ENCODE results near the gene MTNR1A. TPM values are rescaled to one million over a fixed set of nuclear protein-coding genes. Genes with fewer than 3 reads are reported as not detected.
A peak's percentile ranks its signal among the peaks of the same experiment; 100 is the strongest.

MTNR1A gene
- total and polyA plus RNA-seq, 9 of the 15 experiments (the other 6 are each of a cell fraction or from before 2014, with no cell fraction given), result 0.09 to 0.12 (median 0.10) TPM; not detected in 5

DNA sequence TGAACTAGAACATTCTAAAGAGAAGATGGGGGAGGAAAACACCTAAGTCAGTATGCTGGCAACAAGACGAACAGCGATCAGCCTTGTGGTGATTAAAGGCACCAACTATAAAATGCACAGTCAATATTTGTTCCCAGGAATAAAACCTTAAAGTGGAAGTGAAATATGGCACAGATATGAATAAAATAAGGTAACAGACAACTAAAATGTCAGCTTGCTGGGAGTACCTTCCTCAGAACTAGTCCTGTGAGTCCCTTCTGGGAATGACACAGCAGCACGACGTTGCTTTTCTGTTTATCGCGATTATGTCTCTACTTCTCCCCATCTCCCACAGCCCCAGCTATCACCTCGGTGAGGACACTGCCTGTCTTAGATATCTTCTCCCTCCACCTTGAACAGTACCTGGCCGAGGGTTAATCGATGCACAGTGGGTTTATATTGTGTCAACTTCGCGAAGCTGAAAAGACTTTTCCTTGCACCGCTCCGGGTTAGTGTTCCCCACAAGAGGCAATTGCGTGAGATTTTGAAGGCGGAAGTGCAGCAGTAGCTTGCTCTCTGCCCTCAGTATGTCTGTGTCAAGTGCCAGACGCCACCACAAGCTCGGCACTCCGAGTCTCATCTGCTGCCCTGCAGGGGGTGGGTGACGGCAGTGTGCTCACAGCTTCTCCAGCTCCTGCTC, 17.4 kb downstream of the MTNR1A start (continued):
- TF ChIP-seq, protein P1, sequence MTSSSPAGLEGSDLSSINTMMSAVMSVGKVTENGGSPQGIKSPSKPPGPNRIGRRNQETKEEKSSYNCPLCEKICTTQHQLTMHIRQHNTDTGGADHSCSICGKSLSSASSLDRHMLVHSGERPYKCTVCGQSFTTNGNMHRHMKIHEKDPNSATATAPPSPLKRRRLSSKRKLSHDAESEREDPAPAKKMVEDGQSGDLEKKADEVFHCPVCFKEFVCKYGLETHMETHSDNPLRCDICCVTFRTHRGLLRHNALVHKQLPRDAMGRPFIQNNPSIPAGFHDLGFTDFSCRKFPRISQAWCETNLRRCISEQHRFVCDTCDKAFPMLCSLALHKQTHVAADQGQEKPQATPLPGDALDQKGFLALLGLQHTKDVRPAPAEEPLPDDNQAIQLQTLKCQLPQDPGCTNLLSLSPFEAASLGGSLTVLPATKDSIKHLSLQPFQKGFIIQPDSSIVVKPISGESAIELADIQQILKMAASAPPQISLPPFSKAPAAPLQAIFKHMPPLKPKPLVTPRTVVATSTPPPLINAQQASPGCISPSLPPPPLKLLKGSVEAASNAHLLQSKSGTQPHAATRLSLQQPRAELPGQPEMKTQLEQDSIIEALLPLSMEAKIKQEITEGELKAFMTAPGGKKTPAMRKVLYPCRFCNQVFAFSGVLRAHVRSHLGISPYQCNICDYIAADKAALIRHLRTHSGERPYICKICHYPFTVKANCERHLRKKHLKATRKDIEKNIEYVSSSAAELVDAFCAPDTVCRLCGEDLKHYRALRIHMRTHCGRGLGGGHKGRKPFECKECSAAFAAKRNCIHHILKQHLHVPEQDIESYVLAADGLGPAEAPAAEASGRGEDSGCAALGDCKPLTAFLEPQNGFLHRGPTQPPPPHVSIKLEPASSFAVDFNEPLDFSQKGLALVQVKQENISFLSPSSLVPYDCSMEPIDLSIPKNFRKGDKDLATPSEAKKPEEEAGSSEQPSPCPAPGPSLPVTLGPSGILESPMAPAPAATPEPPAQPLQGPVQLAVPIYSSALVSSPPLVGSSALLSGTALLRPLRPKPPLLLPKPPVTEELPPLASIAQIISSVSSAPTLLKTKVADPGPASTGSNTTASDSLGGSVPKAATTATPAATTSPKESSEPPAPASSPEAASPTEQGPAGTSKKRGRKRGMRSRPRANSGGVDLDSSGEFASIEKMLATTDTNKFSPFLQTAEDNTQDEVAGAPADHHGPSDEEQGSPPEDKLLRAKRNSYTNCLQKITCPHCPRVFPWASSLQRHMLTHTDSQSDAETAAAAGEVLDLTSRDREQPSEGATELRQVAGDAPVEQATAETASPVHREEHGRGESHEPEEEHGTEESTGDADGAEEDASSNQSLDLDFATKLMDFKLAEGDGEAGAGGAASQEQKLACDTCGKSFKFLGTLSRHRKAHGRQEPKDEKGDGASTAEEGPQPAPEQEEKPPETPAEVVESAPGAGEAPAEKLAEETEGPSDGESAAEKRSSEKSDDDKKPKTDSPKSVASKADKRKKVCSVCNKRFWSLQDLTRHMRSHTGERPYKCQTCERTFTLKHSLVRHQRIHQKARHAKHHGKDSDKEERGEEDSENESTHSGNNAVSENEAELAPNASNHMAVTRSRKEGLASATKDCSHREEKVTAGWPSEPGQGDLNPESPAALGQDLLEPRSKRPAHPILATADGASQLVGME (CRISPR knock-in tag; IDR thresholded peaks at IDR 0.05), result no peak
- TF ChIP-seq KLF1 (tag; IDR thresholded peaks at IDR 0.05) (no peak), ZBED1 (IDR thresholded peaks at IDR 0.05) (peak; percentile 96), MYNN (IDR thresholded peaks at IDR 0.05) (no peak), MYNN (CRISPR knock-in tag; IDR thresholded peaks at IDR 0.05) (no peak), ZNF282 (CRISPR knock-in tag; IDR thresholded peaks at IDR 0.05) (no peak), DDX20 (tag; IDR thresholded peaks at IDR 0.05; ENCODE audit: low read depth) (no peak), RBM17 (IDR thresholded peaks at IDR 0.05; ENCODE audit: borderline replicate concordance, low read depth, low read length) (no peak), FOS (IDR thresholded peaks at IDR 0.05; ENCODE audit: extremely low read depth, insufficient read length) (no peak), ZNF12 (CRISPR knock-in tag; IDR thresholded peaks at IDR 0.05) (no peak), NCOA6 (IDR thresholded peaks at IDR 0.05) (no peak), KDM1A (IDR thresholded peaks at IDR 0.05) (no peak), BCL6 (CRISPR knock-in tag; IDR thresholded peaks at IDR 0.05) (no peak)
- TF ChIP-seq, protein P2, sequence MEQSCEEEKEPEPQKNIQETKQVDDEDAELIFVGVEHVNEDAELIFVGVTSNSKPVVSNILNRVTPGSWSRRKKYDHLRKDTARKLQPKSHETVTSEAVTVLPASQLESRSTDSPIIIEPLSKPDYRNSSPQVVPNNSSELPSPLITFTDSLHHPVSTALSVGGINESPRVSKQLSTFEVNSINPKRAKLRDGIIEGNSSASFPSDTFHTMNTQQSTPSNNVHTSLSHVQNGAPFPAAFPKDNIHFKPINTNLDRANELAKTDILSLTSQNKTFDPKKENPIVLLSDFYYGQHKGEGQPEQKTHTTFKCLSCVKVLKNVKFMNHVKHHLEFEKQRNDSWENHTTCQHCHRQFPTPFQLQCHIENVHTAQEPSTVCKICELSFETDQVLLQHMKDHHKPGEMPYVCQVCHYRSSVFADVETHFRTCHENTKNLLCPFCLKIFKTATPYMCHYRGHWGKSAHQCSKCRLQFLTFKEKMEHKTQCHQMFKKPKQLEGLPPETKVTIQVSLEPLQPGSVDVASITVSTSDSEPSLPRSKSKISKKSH (CRISPR knock-in tag; IDR thresholded peaks at IDR 0.05), result no peak
- TF ChIP-seq, protein P3, sequence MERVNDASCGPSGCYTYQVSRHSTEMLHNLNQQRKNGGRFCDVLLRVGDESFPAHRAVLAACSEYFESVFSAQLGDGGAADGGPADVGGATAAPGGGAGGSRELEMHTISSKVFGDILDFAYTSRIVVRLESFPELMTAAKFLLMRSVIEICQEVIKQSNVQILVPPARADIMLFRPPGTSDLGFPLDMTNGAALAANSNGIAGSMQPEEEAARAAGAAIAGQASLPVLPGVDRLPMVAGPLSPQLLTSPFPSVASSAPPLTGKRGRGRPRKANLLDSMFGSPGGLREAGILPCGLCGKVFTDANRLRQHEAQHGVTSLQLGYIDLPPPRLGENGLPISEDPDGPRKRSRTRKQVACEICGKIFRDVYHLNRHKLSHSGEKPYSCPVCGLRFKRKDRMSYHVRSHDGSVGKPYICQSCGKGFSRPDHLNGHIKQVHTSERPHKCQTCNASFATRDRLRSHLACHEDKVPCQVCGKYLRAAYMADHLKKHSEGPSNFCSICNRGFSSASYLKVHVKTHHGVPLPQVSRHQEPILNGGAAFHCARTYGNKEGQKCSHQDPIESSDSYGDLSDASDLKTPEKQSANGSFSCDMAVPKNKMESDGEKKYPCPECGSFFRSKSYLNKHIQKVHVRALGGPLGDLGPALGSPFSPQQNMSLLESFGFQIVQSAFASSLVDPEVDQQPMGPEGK (CRISPR knock-in tag; IDR thresholded peaks at IDR 0.05; ENCODE audit: borderline replicate concordance), result no peak
- TF ChIP-seq, protein P4, sequence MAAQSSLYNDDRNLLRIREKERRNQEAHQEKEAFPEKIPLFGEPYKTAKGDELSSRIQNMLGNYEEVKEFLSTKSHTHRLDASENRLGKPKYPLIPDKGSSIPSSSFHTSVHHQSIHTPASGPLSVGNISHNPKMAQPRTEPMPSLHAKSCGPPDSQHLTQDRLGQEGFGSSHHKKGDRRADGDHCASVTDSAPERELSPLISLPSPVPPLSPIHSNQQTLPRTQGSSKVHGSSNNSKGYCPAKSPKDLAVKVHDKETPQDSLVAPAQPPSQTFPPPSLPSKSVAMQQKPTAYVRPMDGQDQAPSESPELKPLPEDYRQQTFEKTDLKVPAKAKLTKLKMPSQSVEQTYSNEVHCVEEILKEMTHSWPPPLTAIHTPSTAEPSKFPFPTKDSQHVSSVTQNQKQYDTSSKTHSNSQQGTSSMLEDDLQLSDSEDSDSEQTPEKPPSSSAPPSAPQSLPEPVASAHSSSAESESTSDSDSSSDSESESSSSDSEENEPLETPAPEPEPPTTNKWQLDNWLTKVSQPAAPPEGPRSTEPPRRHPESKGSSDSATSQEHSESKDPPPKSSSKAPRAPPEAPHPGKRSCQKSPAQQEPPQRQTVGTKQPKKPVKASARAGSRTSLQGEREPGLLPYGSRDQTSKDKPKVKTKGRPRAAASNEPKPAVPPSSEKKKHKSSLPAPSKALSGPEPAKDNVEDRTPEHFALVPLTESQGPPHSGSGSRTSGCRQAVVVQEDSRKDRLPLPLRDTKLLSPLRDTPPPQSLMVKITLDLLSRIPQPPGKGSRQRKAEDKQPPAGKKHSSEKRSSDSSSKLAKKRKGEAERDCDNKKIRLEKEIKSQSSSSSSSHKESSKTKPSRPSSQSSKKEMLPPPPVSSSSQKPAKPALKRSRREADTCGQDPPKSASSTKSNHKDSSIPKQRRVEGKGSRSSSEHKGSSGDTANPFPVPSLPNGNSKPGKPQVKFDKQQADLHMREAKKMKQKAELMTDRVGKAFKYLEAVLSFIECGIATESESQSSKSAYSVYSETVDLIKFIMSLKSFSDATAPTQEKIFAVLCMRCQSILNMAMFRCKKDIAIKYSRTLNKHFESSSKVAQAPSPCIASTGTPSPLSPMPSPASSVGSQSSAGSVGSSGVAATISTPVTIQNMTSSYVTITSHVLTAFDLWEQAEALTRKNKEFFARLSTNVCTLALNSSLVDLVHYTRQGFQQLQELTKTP (IDR thresholded peaks at IDR 0.05; ENCODE audit: low read depth in 1 of 2, partially characterized antibody in 2 of 2), result peak in 1 of 2 experiments; percentile 25
